ENCODE measurements around the gene PTPN12. TPM values are rescaled to one million over a fixed set of nuclear protein-coding genes. Genes with fewer than 3 reads are reported as not detected.

Gene PTPN12
- total RNA-seq, 1 experiment from 2014 or later: 82.1 TPM

DNA sequence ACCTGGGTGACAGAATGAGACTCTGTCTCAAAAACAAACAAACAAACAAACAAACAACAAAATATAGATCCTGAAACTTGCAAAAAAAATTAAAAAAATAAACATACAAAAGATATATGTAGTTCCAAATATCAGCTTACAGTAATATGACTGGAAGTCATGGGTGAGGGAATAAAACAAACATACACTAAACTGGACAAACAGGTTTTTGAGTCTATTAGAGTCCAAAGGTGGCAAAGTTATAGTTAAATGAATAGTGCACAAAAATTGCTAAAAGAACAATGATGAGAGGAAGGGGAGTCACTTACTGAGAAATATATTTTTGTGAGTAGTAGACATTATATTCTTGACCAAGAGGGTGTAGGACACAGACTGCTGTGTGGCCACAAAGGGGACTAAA, 142.5 kb downstream of the PTPN12 start:
- H3K27me3 ChIP-seq (ENCODE audit: control insufficient read depth, insufficient read depth, low read length): no peaks in the 10 kb centered on the region
- H3K36me3 ChIP-seq (ENCODE audit: control insufficient read depth, insufficient read depth, low read length): no peaks in the 10 kb centered on the region; the same call in 1 of the 2 replicates
- H3K4me3 ChIP-seq (ENCODE audit: low read depth in 2 of 2, low read length in 2 of 2): no peak overlapping the region
- DNase-seq (ENCODE audit: low read depth, low spot score): no peak
- ChIA-PET POLR2A (no interaction called here), CTCF (no interaction called here)
- no peaks in the 10 kb centered on the region for H3K9me3 ChIP-seq (ENCODE audit: control insufficient read depth, insufficient read depth, low read depth, low read length)
- no peak overlapping the region for H3K27ac ChIP-seq (ENCODE audit: low read length)
- H3K4me1 ChIP-seq (ENCODE audit: control insufficient read depth, insufficient read depth, low read length): no peaks in the 10 kb centered on the region
- no TSS peak for BruUV-seq (replicated peaks)
- intact Hi-C loops (cut with micrococcal nuclease; ENCODE audit: unreplicated experiment) (no loop called here), in situ Hi-C loops (cut with HindIII; ENCODE audit: low pct_unique_long_range_greater_than_20kb, low sequenced_read_pairs) (no loop called here)
- TF ChIP-seq, protein P1, sequence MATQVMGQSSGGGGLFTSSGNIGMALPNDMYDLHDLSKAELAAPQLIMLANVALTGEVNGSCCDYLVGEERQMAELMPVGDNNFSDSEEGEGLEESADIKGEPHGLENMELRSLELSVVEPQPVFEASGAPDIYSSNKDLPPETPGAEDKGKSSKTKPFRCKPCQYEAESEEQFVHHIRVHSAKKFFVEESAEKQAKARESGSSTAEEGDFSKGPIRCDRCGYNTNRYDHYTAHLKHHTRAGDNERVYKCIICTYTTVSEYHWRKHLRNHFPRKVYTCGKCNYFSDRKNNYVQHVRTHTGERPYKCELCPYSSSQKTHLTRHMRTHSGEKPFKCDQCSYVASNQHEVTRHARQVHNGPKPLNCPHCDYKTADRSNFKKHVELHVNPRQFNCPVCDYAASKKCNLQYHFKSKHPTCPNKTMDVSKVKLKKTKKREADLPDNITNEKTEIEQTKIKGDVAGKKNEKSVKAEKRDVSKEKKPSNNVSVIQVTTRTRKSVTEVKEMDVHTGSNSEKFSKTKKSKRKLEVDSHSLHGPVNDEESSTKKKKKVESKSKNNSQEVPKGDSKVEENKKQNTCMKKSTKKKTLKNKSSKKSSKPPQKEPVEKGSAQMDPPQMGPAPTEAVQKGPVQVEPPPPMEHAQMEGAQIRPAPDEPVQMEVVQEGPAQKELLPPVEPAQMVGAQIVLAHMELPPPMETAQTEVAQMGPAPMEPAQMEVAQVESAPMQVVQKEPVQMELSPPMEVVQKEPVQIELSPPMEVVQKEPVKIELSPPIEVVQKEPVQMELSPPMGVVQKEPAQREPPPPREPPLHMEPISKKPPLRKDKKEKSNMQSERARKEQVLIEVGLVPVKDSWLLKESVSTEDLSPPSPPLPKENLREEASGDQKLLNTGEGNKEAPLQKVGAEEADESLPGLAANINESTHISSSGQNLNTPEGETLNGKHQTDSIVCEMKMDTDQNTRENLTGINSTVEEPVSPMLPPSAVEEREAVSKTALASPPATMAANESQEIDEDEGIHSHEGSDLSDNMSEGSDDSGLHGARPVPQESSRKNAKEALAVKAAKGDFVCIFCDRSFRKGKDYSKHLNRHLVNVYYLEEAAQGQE (IDR thresholded peaks at IDR 0.05; ENCODE audit: insufficient read depth in 1 of 2, low read depth in 2 of 2, low read length in 1 of 2): no peak
- TF ChIP-seq POLR2AphosphoS5 (IDR thresholded peaks at IDR 0.05; ENCODE audit: low read depth, low read length) (no peak), TCF7L2 (IDR thresholded peaks at IDR 0.05; ENCODE audit: low read depth, low read length) (no peak), SIN3A (IDR thresholded peaks at IDR 0.05; ENCODE audit: borderline replicate concordance, insufficient read depth, low read depth, low read length) (no peak)
- TF ChIP-seq, protein P2, sequence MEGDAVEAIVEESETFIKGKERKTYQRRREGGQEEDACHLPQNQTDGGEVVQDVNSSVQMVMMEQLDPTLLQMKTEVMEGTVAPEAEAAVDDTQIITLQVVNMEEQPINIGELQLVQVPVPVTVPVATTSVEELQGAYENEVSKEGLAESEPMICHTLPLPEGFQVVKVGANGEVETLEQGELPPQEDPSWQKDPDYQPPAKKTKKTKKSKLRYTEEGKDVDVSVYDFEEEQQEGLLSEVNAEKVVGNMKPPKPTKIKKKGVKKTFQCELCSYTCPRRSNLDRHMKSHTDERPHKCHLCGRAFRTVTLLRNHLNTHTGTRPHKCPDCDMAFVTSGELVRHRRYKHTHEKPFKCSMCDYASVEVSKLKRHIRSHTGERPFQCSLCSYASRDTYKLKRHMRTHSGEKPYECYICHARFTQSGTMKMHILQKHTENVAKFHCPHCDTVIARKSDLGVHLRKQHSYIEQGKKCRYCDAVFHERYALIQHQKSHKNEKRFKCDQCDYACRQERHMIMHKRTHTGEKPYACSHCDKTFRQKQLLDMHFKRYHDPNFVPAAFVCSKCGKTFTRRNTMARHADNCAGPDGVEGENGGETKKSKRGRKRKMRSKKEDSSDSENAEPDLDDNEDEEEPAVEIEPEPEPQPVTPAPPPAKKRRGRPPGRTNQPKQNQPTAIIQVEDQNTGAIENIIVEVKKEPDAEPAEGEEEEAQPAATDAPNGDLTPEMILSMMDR (IDR thresholded peaks at IDR 0.05): no peak
- no peak for ATAC-seq

DNA sequence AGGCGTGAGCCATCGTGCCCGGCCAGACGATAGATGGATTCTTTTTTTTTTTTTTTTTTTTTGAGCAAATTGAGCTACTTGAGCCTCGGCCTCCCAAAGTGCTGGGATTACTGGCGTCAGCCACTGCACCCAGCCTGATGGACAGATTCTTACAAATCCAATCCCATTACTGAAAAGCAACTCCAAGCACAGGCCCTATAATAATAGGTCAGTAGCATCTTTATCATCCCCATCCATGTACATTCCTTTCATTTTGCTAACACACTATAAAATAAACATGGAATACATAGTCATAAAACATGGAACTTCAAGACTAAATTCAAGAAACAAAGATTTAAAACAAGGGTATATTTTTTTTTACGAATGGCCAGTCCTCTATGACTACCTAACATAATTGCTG, 143.2 kb downstream of the PTPN12 start:
- Histone ChIP-seq H3K36me3 (ENCODE audit: control insufficient read depth, insufficient read depth, low read length) (no peaks in the 10 kb centered on the region; the same call in 1 of the 2 replicates), H3K9me3 (ENCODE audit: control insufficient read depth, insufficient read depth, low read depth, low read length) (no peaks in the 10 kb centered on the region), H3K4me1 (ENCODE audit: control insufficient read depth, insufficient read depth, low read length) (no peaks in the 10 kb centered on the region), H3K4me3 (ENCODE audit: low read depth in 2 of 2, low read length in 2 of 2) (no peak overlapping the region), H3K27me3 (ENCODE audit: control insufficient read depth, insufficient read depth, low read length) (no peaks in the 10 kb centered on the region), H3K27ac (ENCODE audit: low read length) (no peak overlapping the region)
- TF ChIP-seq, protein P2 (IDR thresholded peaks at IDR 0.05): no peak
- TF ChIP-seq POLR2AphosphoS5 (IDR thresholded peaks at IDR 0.05; ENCODE audit: low read depth, low read length) (no peak), TCF7L2 (IDR thresholded peaks at IDR 0.05; ENCODE audit: low read depth, low read length) (no peak), SIN3A (IDR thresholded peaks at IDR 0.05; ENCODE audit: borderline replicate concordance, insufficient read depth, low read depth, low read length) (no peak)
- TF ChIP-seq, protein P1 (IDR thresholded peaks at IDR 0.05; ENCODE audit: insufficient read depth in 1 of 2, low read depth in 2 of 2, low read length in 1 of 2): no peak
- BruUV-seq (replicated peaks): no TSS peak
- DNase-seq (ENCODE audit: low read depth, low spot score) (no peak), ATAC-seq (no peak)
- in situ Hi-C loops (cut with HindIII; ENCODE audit: low pct_unique_long_range_greater_than_20kb, low sequenced_read_pairs) (no loop called here), intact Hi-C loops (cut with micrococcal nuclease; ENCODE audit: unreplicated experiment) (no loop called here)
- ChIA-PET CTCF (no interaction called here), POLR2A (no interaction called here)

Measured in Panc1 (cell line).